CD4-positive, alpha-beta T cell treated with Interleukin-2 at 100 ng/mL for 4 hours (primary cell): ENCODE results near the gene RAP1GAP2.
A peak's percentile ranks its signal among the peaks of the same experiment; 100 is the strongest.

Source experiments
- DNase-seq: peaks from one replicate; pipeline ENCODE4 v3.0.0-alpha.2; 2020; ENCODE audit warnings: low spot score

The RAP1GAP2 gene

DNA sequence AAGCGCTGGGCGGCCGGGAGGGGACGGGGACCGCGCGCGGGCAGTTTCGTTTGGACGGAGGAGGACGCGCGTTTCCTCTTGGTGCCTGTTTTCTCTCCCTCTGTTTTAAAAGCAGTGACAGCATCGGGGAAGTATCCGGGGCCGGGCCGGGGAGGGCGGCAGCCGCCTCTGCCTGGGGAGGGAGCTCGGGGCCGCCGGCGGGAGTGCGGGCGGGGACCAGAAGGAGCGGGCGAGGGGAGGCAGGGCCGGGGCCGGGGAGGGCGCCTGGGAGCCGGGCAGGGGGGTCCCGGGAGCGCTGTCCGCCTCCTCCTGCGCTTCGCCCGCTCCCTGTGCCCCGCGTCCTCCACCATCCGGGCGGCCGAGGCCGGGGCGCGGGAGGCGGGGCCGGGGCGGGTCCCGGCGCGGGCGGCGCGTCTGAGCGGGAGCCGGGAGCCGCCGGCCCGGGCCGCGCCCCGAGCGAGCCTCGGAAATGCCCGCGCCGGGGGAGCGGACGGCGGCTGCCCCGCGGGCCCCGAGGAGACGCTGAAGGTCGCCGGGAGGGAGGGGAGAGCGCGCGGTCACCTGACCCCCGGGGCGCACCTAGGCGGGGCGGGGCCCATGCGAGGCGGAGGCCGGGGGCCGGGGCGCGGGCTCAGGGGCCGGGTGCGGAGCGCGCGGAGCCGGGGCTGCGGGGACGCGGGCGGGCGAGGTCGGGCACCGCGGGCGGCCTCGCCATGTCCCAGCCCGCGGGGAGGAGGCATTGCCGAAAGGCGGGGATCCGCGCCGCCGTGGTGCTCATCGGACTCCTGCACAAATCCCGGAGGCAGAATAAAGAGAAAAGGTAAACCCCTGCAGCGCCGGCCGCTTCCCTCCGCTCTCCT, 57.3 kb downstream of the RAP1GAP2 start:
- DNase-seq, result peak; percentile 25

DNA sequence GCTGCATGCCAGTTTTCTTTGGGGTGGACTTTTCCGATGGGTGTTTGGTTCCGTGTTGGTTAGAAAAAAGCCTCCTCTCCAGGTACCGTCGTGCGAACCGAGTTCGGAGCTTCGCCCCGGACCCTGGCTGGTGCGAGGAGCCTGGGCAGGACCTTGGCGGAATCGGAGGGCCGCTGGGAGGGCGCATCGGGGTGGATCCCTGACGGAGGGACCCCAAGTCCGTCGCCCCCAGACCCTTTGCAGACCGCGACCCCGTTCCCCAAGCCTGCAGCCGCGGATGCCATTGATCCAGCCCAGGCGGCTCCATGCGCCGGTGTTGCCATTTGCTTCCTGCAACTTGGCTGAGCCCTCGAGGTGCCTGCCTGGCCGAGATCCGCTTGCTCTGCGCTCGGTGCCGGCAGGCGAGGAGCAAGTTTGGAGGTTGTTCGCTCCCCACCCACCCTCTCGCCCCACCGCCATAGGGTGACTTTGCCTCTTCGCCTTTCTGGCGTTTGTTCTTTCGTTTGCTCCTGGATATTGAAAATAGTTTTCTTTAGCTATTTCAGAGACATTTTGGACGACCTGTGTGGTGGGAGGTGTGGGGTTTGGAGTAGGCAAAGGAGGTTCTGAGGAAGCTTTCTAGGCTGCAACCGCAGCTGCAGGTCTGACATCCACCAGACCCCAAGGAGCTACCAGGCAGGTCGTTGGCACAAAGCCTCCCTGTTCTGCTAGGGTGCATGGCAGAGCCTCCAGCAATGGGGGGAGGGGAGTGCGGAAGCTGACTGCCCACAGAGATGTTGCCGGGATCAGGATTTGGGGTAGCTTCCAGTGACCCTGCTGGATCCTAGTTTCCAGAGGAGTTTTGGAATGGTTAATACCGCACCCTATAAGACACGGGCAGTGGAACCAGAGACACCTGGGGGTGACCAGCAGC, 58.2 kb downstream of the RAP1GAP2 start:
- DNase-seq, result no peak

DNA sequence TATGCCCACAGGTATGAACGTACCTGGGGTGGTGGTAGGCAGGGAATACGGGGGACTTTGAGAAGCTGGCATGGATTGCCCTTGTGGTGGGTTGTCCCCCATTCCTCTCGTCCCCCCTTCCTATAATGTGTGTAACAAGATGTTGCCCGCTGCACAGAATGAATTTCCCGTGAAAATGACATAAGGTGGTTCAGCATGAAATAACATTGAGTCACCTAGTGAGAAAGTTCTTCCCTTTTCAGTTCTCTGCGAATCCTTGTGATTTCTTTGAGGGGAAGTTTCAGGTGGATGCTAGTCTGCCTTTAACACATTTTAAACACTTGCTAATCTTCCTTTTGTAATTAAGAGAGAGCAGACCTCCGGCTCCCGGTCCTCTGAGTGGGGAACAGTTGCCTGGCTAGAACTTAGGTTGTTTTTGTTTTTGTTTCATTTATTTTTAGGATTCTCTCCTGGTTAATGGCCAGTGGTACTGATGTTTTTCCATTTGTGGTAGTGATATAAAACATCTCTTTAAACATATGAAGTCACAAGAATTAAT, 58.9 kb downstream of the RAP1GAP2 start:
- DNase-seq, result no peak

DNA sequence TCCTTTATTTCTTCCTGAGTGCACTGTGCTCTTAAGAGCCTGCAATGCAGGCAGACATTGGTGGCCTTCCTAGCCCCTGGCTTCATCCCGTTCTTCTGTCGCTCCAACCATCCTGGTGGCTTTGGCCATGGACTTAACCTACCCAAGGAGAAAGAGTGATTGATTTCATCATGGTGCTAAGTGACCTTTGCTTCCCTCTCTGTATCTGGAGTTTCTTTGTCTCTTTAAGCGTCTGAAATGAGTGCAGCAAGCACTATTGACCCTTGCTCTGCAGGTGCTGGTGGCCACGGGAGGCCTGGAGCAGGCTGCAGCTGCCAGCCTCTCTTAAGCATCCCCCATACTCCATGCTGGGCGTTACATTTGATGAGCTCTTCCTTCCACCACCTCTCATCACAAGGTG, 60.5 kb downstream of the RAP1GAP2 start:
- DNase-seq, result no peak

DNA sequence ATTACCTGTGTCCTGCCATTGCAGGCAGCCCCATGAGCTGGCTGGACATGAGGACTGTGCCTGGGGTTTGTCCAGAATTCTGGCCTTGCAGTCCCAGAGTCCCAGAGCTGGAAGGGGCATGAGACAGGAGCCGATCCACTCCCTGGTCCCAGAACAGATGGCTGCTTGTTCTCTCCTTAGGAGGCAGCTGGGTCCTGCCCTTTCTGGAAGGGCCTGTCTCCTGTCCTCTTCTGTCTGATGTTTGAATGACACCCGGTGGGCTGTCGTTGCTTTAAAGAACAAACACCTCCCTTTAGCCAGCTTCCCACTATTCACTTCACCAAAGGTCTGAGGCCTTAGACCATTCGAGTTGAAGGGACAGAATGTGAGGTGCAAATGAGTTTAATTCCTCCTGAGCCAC, 63.8 kb downstream of the RAP1GAP2 start:
- DNase-seq, result no peak

DNA sequence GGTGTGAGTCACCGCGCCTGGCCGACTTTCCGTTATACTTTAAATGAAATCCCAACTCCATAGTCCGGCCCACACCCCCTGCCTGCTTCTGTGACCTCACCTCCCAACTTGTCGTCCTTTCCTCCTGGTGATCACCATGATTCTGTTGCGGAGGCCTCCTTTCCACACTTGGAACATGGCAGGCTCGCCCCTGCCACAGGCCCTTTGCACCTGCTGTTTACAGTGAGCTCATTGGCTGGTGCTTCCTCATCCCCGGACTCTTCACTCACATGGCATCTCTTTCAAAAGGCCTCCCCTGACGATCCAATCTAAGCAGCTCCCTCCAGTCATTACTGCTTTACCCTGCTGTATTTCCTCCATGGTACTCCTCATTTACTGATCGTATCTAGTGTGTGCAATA, 64.6 kb downstream of the RAP1GAP2 start:
- DNase-seq, result no peak

DNA sequence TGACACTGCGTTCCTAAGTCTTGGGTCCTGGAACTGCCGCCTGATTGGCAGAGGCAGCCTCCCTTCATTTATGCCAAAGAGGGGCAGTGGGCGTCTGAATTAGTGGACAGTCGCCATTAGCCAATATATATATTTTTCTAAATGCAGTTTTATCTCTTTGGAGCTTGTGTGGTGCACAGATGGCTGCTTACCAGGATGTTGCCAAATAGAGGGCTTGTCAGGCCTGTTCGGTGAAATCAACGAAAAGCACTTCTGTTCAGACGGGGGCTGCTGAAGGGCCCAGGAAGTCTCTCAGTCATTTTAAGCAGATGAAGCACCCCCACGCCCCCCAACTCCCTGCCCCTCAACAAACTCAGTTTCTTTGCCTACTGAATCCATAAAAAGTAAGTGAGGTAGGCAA, 66.0 kb downstream of the RAP1GAP2 start:
- no peak for DNase-seq

DNA sequence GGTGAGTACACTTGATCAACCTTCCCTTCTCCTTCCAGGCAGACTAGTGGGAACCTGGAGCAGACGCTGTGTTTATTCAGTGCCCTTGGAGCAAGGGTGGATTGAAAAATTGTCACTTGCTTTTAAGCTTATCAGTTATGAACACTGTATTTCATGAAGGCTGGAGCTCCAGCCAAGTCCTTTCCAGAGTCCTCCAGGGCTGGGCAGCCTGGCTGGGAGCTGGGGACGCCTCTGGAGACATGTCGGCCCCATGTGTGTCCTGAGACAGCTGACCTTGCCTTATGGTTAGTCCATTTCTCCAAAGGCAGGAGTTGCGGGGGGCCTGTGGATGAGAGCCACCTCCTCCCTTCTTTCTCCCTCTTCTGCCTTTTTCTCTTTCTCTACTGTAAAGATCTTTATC, 67.0 kb downstream of the RAP1GAP2 start:
- no peak for DNase-seq

DNA sequence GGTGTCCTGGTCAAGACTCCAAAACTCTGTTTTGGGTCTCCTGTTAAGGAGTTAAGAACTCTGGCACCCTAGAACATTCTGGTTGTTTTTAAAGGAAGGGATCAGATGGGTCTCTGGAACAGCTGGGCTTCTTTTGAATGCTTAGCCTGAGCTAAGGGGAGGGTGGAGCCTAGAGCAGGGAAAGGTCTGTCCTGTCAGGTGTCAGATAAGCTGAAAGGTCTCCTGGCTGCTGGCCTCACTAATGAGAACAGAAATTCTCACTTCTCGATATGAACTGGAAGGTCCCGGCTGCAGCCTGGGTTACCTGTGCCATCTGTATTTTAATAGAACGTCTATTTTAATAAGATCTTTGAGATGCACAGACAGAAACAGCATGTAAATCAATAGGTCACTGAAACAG, 69.0 kb downstream of the RAP1GAP2 start:
- no peak for DNase-seq

DNA sequence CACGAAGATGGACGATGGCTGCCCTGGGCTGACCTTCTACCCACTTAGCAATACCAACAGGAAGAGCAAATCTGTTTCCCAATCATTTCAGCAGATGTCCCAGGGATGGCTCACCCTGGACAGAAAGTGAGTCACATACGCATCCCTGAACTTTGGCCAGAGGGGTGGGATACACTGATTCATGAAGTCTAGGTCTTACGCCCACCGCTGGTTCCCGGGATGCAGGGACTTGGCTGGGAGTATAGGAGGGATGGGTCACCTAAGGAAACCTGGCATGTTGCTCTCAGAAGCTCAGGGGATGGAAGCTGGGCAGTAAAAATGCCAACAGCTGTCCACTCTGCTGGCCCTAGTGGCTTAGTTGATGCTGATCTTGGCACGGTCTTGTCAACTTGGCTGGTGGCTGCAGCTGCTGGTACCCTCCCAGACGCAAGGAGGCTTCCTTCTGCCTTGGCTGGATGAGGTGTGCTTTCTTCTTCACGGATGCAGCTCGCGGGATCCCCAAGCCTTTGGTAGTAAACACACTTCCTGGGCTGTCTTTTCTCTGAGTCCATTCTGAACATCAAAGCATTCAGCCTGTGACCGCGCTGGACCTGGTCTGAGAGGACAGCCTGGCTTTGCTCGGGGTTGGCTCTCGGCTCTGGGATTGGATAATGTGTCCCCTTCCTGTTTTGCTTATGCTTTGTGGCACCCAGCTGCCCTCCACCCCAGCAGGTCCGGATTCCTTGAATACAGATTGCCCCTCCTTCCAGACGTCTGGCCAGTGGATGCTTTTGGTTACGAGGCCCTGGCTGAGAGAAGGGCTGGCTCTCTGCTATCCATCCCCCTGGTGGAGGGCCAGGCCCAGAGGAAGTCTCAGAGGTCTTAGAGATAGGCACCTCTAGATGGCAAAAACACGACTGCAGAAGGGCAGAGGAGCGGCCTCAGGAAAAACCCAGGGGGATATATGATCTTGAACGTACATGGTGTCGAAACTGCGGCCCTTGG, 71.5 kb downstream of the RAP1GAP2 start:
- no peak for DNase-seq

DNA sequence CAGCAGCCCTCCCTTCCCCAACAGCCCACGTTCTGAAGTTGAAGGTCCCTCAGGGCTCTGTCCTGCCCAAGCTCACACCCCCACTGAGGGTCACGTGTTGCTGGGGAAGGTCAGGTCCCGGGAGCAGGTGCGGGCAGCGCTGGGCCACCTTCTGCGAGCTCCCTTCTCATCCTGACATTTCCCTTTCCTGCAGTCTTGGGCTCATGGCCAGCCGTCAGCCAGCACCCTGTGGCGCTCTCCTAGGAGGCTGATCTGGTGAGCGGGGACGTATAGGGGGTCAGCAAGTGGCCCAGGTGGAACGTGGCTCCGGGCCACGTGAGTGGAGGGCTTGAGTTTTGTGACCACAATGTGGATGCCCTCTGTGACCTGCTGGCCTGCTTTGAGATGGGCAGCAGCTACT, 73.4 kb downstream of the RAP1GAP2 start:
- no peak for DNase-seq

DNA sequence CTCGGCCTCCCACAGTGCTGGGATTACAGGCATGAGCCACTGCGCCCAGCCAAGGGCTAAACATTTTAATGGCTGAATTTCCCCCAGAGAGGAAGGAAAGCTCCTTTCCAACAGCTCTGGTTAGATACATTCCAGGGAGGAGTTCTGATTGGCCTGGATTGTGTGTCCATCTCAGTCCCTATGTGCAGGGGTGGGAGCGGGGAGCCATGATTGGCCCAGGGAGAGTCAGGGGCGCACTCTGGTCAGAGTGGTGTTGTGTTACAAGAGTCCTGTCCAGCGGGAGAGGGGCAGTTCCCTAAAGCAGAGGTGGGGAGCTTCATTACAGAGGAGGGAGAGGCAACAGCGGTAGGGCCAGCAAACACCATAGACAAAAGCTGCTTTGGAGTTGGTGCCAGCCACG, 75.0 kb downstream of the RAP1GAP2 start:
- no peak for DNase-seq

DNA sequence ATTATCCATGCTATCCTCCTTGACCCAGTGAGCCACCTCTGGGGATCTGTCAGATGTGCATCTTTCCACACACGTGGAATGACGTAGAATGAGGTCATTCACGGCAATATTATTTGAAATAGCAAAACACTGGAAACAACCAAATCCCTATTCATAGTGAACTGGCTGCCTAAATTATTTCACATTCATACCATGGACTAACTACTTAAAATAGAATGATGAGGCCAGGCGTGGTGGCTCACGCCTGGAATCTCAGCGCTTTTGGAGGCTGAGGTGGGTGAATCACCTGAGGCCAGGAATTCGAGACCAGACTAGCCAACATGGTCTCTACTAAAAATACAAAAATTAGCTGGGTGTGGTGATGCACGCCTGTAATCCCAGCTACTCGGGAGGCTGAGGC, 75.5 kb downstream of the RAP1GAP2 start:
- no peak for DNase-seq

DNA sequence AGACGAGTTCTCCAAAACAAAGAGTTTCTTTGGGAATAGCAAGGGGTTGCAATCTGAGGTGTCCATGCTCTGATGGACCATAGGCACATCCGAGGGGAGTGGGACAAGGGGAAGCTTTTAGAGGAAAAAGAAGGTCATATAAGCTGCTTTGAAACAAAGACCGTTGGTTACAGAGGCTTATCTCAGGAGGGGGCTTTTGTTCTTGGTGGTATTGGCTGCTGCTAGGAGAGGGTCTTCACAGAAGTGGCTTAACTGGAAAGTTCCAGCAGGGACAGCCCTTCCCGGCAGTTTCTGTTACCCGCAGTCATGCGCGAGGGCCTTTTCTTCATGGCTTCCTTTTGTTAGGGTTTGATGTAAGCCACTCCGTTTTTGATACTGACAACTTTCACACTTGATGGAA, 76.0 kb downstream of the RAP1GAP2 start:
- no peak for DNase-seq

DNA sequence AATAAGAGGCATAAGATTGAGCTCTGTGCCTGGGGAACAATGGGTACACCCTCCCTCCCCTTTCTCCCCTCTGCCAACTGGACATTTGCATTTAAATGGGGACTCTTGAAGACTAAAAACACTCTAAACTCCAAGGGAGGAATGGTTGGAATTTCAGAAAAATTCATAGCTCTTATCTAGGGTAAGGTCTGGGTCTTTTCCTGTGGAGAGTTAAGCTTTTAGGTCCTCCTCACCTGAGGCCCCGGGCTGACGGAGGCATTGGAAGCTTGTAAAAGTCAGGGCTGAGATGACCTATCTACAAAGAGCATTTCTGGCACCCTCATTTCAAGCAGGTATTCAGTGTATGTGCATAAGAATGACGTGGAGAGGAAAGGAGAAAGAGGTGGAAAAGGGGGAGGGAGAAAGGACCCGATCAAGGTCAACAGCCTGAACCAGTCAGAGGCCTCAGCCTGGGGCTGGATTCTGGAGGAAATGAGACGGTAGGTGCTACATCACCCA, 78.0 kb downstream of the RAP1GAP2 start:
- no peak for DNase-seq

DNA sequence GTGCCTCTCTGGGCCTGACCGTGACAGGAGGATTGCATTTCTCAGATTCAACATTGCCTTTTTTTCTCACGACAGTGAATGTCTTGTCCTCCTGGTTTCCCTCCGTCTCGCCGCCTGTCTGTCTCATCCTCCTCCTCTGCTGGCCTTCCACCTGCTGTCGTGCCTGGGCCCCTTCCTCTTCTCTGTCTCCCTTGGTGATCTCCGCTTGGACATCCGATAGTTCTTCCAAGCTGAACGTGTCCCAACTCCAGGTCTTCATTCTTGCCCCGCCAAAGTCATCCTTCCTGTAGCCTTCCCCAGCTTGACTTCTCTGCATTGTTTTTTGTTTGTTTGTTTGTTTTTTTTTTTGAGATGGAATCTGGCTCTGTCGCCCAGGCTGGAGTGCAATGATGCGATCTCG, 79.4 kb downstream of the RAP1GAP2 start:
- DNase-seq, result no peak

DNA sequence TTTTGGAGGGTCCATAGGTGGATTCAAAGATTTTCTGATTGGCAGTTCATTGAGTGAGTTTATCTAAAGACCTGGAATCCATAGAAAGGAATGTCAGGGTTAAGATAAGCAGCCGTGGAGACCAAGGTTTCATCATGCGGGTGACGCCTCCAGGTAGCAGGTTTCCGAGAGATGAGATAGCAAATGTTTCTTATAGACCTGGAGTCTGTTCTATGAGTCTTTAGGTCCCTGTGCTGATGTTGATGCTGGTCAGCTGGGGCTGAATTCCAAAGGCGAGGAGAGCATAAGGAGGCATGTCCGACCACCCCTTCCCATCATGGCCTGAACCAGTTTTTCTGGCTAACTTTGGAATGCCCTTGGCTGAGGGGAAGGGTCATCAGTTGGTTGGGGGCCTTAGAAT, 80.2 kb downstream of the RAP1GAP2 start:
- no peak for DNase-seq

DNA sequence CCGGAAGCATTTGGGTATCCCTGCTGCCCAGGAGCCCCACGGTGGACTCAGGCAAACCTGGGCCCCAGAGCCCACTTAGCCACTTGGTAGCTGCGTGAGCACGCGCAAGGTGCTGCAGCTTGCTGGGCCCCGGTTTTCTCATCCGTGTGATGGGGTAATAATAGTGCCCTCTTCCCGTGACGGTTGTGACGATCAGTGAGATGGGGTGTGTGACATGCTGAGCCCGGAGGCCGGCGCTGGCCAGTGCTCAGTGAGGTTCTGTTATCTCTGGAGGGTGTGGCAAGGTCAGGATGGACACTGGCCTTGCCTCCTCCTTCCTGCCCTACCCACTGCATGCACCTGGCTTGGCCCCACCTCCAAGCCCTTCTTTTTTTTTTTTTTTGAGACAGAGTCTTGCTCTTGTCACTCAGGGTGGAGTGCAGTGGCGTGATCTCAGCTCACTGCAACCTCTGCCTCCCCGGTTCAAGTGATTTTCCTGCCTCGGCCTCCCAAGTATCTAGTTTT, 82.6 kb downstream of the RAP1GAP2 start:
- DNase-seq, result no peak

DNA sequence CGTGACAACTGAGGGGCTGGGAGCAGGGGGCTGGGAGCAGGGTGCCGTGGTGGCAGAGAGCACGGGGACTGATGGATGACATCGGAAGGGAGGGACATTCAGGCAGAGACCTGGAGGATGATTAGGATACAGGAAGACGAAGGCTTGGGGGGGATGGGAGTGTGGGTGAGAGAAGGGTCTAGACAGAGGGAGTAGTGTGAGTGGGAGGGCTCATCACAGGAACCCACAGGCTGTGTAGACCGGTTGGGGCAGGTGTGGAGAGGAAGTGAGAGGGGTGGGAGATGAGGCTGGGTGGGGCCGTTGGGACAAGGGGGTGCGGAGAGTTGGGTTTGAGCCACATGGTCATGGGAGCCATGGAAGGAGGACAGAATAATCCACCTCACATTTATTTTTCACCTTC, 83.8 kb downstream of the RAP1GAP2 start:
- DNase-seq, result no peak

DNA sequence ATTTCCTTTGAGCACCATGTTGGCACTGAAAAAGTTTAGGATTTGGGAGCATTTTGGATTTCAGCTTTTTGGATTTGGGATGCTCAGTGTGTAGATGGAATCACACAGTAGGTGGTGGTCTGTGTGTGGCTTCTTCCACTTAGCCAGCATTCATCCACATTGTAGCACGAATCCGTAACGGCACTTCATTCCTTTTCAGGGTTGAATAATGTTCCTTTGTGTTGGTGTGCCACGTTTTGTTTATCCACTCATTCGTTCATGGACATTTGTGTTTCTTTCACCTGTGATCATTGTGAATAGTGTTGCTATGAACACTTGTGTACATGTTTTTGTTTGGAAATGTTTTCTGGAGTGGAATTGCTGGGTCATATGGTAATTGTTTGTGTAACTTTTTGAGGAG, 85.1 kb downstream of the RAP1GAP2 start:
- DNase-seq, result no peak

DNA sequence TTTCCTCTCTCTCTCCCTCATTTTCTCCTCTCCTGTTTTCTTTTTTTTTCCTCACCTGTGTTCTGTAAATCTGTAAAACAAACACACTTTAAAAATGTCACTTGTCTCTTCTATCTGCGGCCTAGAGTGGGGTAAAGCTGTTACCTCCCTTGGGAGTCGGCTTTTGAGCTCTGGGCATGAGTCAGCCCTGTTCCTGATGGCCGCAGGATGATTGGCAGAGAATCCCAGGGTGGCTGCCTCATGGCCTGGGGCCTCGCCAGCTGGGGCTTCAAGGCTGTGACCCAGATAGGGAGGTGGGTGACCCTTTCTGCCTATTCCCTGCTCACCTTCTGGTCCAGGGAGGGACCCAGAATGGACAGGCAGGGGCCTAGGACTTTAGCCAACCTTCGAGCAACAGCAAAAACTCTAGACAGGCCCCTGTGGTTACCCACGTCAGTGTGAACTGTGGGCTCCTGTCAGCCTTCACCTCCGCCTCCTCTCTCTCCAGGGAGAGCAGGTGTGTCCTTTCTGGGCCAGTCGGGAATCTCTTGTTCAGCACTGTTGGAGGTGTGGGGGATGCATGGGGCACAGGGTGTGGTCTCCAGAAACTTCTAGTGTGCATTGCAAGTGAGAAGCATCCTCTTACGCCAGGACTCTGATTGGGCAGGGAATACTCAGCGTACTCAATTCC, 87.4 kb downstream of the RAP1GAP2 start:
- no peak for DNase-seq
